Ascending aorta (tissue), 2 donors: ENCODE results near the gene OTOP2. TPM values are rescaled to one million over a fixed set of nuclear protein-coding genes. Genes with fewer than 3 reads are reported as not detected.

Experiments used
- DNase-seq, 2 donors: peaks; one replicate each; pipeline ENCODE4 v3.0.0-alpha.2; 2019; ENCODE audit warnings: low spot score in 2 of 2
- H3K27ac ChIP-seq, 2 donors: fragments of 200-600 bp; sonication (generic); one replicate each; pipeline ENCODE4 v1.5.1; 2016 to 2017; ENCODE audit warnings: mild to moderate bottlenecking in 1 of 2
- H3K27me3 ChIP-seq: fragments of 200-600 bp; sonication (generic); one replicate; pipeline ENCODE4 v1.5.1; 2017
- H3K36me3 ChIP-seq, 2 donors: fragments of 200-600 bp; sonication (generic); one replicate each; pipeline ENCODE4 v1.5.1; 2016
- H3K4me1 ChIP-seq, 2 donors: fragments of 200-600 bp; sonication (generic); one replicate each; pipeline ENCODE4 v1.5.1; 2016 to 2017; ENCODE audit warnings: mild to moderate bottlenecking in 1 of 2
- H3K4me3 ChIP-seq, 2 donors: fragments of 200-600 bp; sonication (generic); one replicate each; pipeline ENCODE4 v1.5.1; 2016 to 2017; ENCODE audit warnings: mild to moderate bottlenecking in 1 of 2
- H3K9me3 ChIP-seq, 2 donors: fragments of 200-600 bp; sonication (generic); one replicate each; pipeline ENCODE4 v1.5.1; 2016
- CTCF ChIP-seq, 3 experiments: fragments of 200-600 bp in 2 of 3; fragments of 450-650 bp in 1 of 3; sonication (generic) in 2 of 3; IDR thresholded peaks; one replicate each; pipeline ENCODE4 v1.5.1; 2016 to 2019; ENCODE audit warnings: antibody characterized with exemption in 3 of 3, mild to moderate bottlenecking in 1 of 3, moderate library complexity in 1 of 3
- intact Hi-C: fragments of 100-400 bp; cut with DNase I; formaldehyde crosslinking; loops from one replicate; pipeline ENCODE4 v1.15.1; 2023
- total RNA-seq: library from RNA; depleted of rRNA; stranded (reverse); fragments of >200 nt; gene quantifications from one replicate; pipeline ENCODE4 v1.1.0, GENCODE V29; 2016

Gene OTOP2
- total RNA-seq, 1 donor from 2014 or later = not detected

- Histone ChIP-seq H3K9me3 (no peaks in the 10 kb centered on the region), H3K4me3 (no peak within 1 kb of the TSS), H3K27ac (no peak within 1 kb of the TSS), H3K36me3 (no peaks in the 10 kb centered on the region), H3K4me1 (peaks cover 0 to 5% of the 10 kb centered on the region in 2 donors), H3K27me3 (peaks cover 19% of the 10 kb centered on the region)
- TF ChIP-seq CTCF (IDR thresholded peaks at IDR 0.05) = no peak
- intact Hi-C loops = no loop called here
- DNase-seq = no peak
Observed at GRCh38 chr17:74935585-74936469, 11.8 kb downstream of the OTOP2 start, which contains the start of gene OTOP3. Gene OTOP3, plus strand, starts transcription at chr17:74935898. Its CDS starts 24 bp downstream, at chr17:74935922.

DNA sequence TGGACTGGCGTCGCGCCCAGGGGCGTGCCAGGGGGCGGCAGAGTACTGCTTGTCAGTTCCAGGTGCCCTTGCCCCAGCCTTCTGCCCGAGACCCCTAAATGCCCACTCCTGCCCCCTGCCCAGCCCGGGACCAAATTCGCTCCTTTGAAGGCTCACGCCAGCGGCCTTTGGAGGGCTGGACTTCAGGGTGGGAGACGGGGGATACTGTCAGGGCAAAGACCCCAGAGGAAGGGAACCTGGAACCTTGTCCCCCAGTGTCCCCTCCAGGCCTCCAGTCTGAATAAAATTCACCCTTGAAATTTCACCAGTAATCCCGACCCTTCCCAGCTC lies 12.4 kb downstream of the OTOP2 start:
- Histone ChIP-seq H3K4me1 (peaks cover 0 to 5% of the 10 kb centered on the region in 2 donors), H3K27ac (no peak overlapping the region), H3K4me3 (no peak overlapping the region), H3K9me3 (no peaks in the 10 kb centered on the region), H3K36me3 (no peaks in the 10 kb centered on the region), H3K27me3 (peaks cover 19% of the 10 kb centered on the region)
- no peak for TF ChIP-seq CTCF (IDR thresholded peaks at IDR 0.05)
- no peak for DNase-seq
- intact Hi-C loops = no loop called here

GRCh38 chr17:74937064-74938051 lies 13.3 kb downstream of the OTOP2 start:
- DNase-seq = no peak
- no peak overlapping the region for H3K4me3 ChIP-seq
- no peaks in the 10 kb centered on the region for H3K9me3 ChIP-seq
- peaks cover 19% of the 10 kb centered on the region for H3K27me3 ChIP-seq
- H3K36me3 ChIP-seq = no peaks in the 10 kb centered on the region
- intact Hi-C loops = no loop called here
- H3K4me1 ChIP-seq = peaks cover 0 to 5% of the 10 kb centered on the region in 2 donors
- TF ChIP-seq CTCF (IDR thresholded peaks at IDR 0.05) = no peak
- no peak overlapping the region for H3K27ac ChIP-seq

DNA sequence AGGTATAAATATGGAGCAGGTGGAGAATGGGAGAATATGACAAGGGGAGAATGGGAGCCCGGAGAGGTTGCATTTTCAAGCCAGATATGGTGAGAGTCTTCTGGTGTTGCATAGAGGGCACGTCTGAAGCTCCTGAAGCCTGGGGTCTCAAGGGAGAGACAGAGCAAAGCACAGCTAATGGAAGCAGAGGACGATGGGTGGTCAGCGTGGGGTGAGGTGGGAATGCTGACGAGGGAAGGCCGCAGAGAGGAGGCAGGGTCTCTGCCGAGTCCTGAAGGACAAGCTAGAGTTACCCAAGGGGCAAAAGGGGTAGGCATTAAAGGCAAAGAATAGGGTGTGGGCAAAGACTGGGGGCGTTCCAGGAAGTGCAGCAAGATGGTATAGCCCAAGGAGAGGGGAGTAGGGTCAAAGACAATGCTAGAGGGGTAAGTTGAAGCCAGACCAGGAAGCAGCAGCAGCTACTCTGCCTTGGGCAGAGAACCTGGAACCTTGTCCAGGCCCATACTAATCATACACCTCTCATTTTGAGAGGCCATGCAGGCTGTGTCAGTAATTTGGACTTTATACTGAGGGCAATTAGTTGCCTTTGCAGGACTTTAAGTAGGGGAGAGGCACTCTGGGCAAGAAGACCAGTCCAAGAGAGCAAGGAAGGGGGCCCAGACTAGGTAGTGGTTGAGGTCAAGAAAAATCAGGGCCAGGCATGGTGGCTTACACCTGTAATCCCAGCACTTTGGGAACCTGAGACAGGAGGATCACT lies 14.3 kb downstream of the OTOP2 start:
- intact Hi-C loops = no loop called here

More for the DNA sequence above, 14.3 kb downstream of the OTOP2 start:
- Histone ChIP-seq H3K9me3 (no peaks in the 10 kb centered on the region), H3K4me1 (peaks cover 0 to 5% of the 10 kb centered on the region in 2 donors), H3K4me3 (no peak overlapping the region), H3K36me3 (no peaks in the 10 kb centered on the region), H3K27ac (no peak overlapping the region), H3K27me3 (peaks cover 19% of the 10 kb centered on the region)
- DNase-seq = no peak
- no peak for TF ChIP-seq CTCF (IDR thresholded peaks at IDR 0.05)
